Measurements from ENCODE around the gene IRF9. TPM values are rescaled to one million over a fixed set of nuclear protein-coding genes. Genes with fewer than 3 reads are reported as not detected.
A peak's percentile ranks its signal among the peaks of the same experiment; 100 is the strongest.

The IRF9 gene
- total and polyA plus RNA-seq, 2 of the 13 experiments (the other 11 are each of a cell fraction or from before 2014, with no cell fraction given), result 14.9 to 49.7 TPM

DNA sequence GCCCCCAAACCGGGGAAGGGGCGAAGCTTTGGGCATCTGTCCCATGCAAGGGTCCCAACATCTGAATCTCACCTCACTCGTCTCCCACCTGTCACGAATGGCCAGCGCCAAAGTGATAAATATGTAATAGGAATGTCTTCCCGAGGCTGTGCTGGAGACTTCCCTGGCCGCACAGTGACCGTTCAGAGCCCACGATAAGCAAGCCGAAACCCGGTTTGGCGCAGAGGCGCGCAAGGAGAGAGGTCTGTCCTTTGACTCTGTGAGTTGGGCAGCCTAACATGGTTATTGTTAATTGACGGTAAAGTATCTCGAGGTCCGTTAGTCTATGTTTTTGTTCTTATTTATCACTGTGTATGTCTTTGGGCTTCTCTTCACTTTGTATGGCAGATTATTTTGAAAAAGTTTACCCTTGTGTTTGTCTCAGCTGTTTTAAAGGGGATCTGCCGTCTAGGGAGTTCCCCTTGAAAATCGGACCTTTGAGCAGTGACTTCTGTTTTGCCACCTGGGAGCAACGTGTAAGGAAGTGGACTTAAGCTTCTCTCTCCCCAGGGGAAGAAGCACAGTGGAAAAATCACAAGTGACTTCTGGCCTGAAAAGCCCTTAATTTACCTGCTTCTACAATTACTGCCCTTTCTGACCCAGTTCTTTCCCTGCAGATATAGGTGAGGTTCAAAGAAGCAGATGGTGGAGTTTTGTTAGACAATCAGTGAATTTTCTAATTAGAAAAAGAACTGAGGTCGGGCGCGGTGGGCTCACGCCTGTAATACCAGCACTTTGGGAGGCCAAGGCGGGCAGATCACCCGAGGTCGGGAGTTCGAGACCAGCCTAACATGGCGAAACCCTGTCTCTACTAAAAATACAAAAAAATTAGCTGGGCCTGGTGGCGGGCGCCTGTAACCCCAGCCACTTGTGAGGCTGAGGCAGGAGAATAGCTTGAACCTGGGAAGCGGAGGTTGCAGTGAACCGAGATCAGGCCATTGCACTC, 35.3 kb downstream of the IRF9 start (continued):
- TF ChIP-seq, protein P1, sequence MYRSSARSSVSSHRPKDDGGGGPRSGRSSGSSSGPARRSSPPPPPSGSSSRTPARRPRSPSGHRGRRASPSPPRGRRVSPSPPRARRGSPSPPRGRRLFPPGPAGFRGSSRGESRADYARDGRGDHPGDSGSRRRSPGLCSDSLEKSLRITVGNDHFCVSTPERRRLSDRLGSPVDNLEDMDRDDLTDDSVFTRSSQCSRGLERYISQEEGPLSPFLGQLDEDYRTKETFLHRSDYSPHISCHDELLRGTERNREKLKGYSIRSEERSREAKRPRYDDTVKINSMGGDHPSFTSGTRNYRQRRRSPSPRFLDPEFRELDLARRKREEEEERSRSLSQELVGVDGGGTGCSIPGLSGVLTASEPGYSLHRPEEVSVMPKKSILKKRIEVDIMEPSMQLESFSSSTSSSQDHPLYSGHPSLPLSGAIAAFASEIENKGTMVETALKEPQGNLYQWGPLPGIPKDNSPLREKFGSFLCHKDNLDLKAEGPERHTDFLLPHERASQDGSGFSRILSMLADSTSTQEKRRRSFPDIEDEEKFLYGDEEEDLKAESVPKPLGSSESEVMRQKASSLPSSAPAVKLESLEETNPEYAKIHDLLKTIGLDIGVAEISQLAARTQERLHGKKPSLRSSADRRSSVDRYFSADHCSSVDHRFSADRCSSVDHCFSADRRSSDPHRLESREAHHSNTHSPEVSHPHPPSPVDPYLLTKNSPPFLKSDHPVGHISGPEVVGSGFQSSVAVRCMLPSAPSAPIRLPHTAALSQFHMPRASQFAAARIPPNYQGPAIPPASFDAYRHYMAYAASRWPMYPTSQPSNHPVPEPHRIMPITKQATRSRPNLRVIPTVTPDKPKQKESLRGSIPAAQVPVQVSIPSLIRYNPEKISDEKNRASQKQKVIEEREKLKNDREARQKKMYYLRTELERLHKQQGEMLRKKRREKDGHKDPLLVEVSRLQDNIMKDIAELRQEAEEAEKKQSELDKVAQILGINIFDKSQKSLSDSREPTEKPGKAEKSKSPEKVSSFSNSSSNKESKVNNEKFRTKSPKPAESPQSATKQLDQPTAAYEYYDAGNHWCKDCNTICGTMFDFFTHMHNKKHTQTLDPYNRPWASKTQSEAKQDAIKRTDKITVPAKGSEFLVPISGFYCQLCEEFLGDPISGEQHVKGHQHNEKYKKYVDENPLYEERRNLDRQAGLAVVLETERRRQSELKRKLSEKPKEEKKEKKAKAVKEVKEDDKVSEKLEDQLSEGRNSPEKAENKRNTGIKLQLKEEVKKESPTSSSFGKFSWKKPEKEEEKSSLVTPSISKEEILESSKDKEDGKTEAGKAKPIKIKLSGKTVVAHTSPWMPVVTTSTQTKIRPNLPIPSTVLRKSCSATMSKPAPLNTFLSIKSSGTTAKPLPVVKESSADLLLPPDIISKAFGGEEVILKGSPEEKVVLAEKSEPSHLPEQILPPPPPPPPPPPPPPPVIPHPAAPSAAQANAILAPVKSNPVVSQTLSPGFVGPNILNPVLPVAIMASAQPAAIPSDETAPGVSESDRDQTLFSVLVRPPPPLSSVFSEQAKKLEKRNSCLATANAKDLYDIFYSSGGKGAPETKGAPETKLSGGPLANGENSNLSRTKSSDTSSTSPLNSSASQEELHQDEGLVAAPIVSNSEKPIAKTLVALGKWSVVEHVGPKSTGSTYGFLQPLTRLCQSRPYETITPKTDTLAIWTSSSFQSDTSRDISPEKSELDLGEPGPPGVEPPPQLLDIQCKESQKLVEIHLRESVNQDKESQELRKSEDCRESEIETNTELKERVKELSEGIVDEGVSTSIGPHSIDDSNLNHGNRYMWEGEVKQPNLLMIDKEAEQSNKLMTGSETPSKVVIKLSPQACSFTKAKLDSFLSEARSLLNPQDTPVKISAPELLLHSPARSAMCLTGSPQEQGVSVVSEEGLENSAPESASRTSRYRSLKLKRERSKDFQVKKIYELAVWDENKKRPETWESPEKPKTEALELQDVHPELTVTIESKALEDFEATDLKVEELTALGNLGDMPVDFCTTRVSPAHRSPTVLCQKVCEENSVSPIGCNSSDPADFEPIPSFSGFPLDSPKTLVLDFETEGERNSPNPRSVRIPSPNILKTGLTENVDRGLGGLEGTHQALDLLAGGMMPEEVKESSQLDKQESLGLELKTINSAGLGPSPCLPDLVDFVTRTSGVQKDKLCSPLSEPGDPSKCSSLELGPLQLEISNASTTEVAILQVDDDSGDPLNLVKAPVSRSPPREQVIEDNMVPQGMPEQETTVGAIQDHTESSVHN (CRISPR knock-in tag; IDR thresholded peaks at IDR 0.05), result 0 out of 2 replicates have a peak, but pooled peaks have one; percentile 13
- TF ChIP-seq, protein P2, sequence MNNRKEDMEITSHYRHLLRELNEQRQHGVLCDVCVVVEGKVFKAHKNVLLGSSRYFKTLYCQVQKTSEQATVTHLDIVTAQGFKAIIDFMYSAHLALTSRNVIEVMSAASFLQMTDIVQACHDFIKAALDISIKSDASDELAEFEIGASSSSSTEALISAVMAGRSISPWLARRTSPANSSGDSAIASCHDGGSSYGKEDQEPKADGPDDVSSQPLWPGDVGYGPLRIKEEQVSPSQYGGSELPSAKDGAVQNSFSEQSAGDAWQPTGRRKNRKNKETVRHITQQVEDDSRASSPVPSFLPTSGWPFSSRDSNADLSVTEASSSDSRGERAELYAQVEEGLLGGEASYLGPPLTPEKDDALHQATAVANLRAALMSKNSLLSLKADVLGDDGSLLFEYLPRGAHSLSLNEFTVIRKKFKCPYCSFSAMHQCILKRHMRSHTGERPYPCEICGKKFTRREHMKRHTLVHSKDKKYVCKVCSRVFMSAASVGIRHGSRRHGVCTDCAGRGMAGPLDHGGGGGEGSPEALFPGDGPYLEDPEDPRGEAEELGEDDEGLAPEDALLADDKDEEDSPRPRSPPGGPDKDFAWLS (CRISPR knock-in tag; IDR thresholded peaks at IDR 0.05; ENCODE audit: borderline replicate concordance), result no peak
- TF ChIP-seq ZSCAN29 (CRISPR knock-in tag; conservative IDR thresholded peaks at IDR 0.05) (no peak), ZNF547 (CRISPR knock-in tag; IDR thresholded peaks at IDR 0.05) (no peak), ZNF788 (CRISPR knock-in tag; IDR thresholded peaks at IDR 0.05; ENCODE audit: borderline replicate concordance) (0 out of 2 replicates have a peak, but pooled peaks have one; percentile 25), NCOA5 (CRISPR knock-in tag; IDR thresholded peaks at IDR 0.05) (peak; percentile 14; the same call in 1 of the 2 replicates), GABPA (IDR thresholded peaks at IDR 0.05; ENCODE audit: low read depth, low read length) (no peak), GABPA (CRISPR knock-in tag; IDR thresholded peaks at IDR 0.05; ENCODE audit: low read depth) (no peak), ZNF775 (CRISPR knock-in tag; IDR thresholded peaks at IDR 0.05; ENCODE audit: borderline replicate concordance) (no peak; the same call in 1 of the 2 replicates), GATA4 (IDR thresholded peaks at IDR 0.05; ENCODE audit: borderline replicate concordance, low read depth) (no peak)
- TF ChIP-seq, protein P3, sequence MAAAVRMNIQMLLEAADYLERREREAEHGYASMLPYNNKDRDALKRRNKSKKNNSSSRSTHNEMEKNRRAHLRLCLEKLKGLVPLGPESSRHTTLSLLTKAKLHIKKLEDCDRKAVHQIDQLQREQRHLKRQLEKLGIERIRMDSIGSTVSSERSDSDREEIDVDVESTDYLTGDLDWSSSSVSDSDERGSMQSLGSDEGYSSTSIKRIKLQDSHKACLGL (CRISPR knock-in tag; IDR thresholded peaks at IDR 0.05), result no peak

Data from HepG2 (cell line).